ENCODE results near the gene KDM3A. TPM values are rescaled to one million over a fixed set of nuclear protein-coding genes. Genes with fewer than 3 reads are reported as not detected.

KDM3A gene
- total RNA-seq, 8 experiments from 2014 or later: 25.0 to 132 (median 57.8) TPM

- H3K27ac ChIP-seq: no peak overlapping the region
- no peak for ATAC-seq (replicated peaks in 6 of 8)
- whole genome bisulfite sequencing, 10 experiments: 60 to 100% (median 100%) methylated on average over 1 of the region's 1 CpG; no CpG with 5 or more reads in 1 of the 10 experiments
- no peaks in the 10 kb centered on the region for H3K4me1 ChIP-seq (replicated peaks in 1 of 2)
- in situ Hi-C loops (cut with MboI; ENCODE audit: low pct_unique_long_range_greater_than_20kb in 2 of 9, low sequenced_read_pairs in 9 of 9, unreplicated experiment in 9 of 9): no loop called here
- no peak overlapping the region for H3K4me3 ChIP-seq
Observed at GRCh38 chr2:86519349-86519748, 78.2 kb downstream of the KDM3A start.

DNA sequence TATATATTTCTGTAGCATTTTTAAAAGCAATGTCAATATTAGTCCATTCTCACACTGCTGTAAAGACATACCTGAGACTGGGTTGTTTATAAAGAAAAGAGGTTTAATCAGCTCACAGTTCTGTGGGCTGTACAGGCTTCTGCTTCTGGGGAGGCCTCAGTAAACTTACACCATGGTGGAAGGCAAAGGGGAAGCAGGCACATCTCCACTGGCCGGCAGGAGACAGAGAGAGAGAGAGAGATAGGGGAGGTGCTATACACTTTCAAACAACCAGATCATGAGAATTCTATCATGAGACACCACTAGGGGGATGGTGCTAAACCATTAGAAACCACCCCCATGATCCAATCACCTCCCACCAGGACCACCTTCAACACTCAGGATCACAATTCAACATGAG, 79.0 kb downstream of the KDM3A start:
- in situ Hi-C loops (cut with MboI; ENCODE audit: low pct_unique_long_range_greater_than_20kb in 2 of 9, low sequenced_read_pairs in 9 of 9, unreplicated experiment in 9 of 9): no loop called here
- no peak overlapping the region for H3K4me3 ChIP-seq
- WGBS, 10 experiments: 80 to 100% methylated on average over 1 of the region's 1 CpG; no CpG with 5 or more reads in 8 of the 10 experiments
- H3K27ac ChIP-seq: no peak overlapping the region
- H3K4me1 ChIP-seq (replicated peaks in 1 of 2): no peaks in the 10 kb centered on the region
- no peak for ATAC-seq (replicated peaks in 6 of 8)

DNA sequence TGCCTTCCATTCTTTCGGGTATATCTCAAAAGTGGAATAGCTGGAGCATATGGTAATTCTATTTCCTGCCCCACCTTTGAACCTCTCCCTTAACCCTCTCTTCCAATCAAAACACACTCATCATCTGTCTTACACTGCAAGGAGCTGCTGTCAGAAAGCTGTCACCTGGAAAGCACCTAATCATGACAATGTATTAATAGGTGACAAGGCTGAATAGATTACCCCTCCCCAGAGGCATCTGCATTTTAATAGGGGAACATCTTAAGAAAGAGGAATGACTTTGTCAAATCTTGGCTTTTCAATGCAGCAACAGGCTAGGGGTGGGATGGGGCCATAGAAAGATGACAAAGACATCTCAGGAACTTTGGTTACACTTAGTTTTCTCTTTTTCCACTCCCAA, 80.8 kb downstream of the KDM3A start:
- in situ Hi-C loops (cut with MboI; ENCODE audit: low pct_unique_long_range_greater_than_20kb in 2 of 9, low sequenced_read_pairs in 9 of 9, unreplicated experiment in 9 of 9): no loop called here
- 80 to 100% (median 88%) methylated on average over 1 of the region's 1 CpG; no CpG with 5 or more reads in 5 of the 10 experiments for WGBS, 10 experiments
- Histone ChIP-seq H3K4me1 (replicated peaks in 1 of 2) (no peaks in the 10 kb centered on the region), H3K4me3 (no peak overlapping the region), H3K27ac (no peak overlapping the region)
- no peak for ATAC-seq (replicated peaks in 6 of 8)

GRCh38 chr2:86522711-86523110, 81.5 kb downstream of the KDM3A start:
- H3K4me3 ChIP-seq: no peak overlapping the region
- in situ Hi-C loops (cut with MboI; ENCODE audit: low pct_unique_long_range_greater_than_20kb in 2 of 9, low sequenced_read_pairs in 9 of 9, unreplicated experiment in 9 of 9): no loop called here
- no peak for ATAC-seq (replicated peaks in 6 of 8)
- no peaks in the 10 kb centered on the region for H3K4me1 ChIP-seq (replicated peaks in 1 of 2)
- 80 to 100% (median 100%) methylated on average over 1 to 2 of the region's 2 CpGs; no CpG with 5 or more reads in 5 of the 10 experiments for WGBS, 10 experiments
- H3K27ac ChIP-seq: no peak overlapping the region

- no peaks in the 10 kb centered on the region for H3K4me1 ChIP-seq (replicated peaks in 1 of 2)
- H3K27ac ChIP-seq: no peak overlapping the region
- in situ Hi-C loops (cut with MboI; ENCODE audit: low pct_unique_long_range_greater_than_20kb in 2 of 9, low sequenced_read_pairs in 9 of 9, unreplicated experiment in 9 of 9): no loop called here
- WGBS, 10 experiments: 63 to 100% (median 94%) methylated on average over 1 to 4 of the region's 4 CpGs
- ATAC-seq (replicated peaks in 6 of 8): no peak
- no peak overlapping the region for H3K4me3 ChIP-seq
Observed at GRCh38 chr2:86523491-86523890, 82.3 kb downstream of the KDM3A start.

DNA sequence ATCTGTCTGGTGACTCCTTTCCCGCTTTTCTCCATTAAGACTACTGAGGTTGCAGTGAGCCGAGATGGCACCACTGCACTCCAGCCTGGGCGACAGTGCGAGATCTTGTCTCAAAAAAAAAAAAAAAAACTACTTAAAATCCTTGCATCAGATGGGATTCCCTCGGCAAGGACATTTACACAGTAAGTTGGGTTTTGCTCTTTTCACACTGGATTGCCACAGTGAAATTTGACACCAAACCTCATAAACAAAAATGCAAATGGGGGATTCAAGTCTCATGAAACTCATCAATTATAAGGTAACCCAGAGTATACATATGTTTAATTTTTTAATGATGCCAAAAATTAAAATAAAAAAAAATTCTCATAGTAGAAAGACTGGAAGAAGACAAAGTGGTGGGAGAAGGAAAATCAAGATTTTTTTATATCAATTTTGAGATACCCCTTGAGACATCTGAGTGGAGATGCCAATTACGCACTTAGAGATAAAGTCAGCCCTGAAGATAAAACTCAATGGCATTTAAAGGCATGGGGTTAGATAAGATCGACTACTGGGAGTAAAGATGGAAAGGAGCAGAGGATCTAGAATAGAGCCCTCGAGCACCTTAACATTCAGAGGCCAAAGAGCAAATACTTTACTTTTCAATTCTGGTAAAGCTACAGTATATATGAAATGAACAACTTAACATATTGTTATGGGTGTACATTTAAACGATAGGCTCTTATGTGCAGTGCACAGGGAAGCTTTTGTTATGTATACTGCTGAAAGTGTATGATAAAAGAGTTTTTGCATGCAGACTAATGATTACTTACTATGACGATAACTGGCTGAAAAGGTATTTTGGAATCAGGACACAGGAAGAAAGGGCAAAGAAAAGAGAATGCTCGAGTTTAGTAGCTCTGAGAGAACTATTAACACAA, 84.5 kb downstream of the KDM3A start:
- Histone ChIP-seq H3K27ac (no peak overlapping the region), H3K4me1 (replicated peaks in 1 of 2) (no peaks in the 10 kb centered on the region), H3K4me3 (no peak overlapping the region)
- WGBS, 10 experiments: 76 to 95% (median 86%) methylated on average over 4 to 11 of the region's 11 CpGs
- in situ Hi-C loops (cut with MboI; ENCODE audit: low pct_unique_long_range_greater_than_20kb in 2 of 9, low sequenced_read_pairs in 9 of 9, unreplicated experiment in 9 of 9): no loop called here
- ATAC-seq (replicated peaks in 6 of 8): no peak

DNA sequence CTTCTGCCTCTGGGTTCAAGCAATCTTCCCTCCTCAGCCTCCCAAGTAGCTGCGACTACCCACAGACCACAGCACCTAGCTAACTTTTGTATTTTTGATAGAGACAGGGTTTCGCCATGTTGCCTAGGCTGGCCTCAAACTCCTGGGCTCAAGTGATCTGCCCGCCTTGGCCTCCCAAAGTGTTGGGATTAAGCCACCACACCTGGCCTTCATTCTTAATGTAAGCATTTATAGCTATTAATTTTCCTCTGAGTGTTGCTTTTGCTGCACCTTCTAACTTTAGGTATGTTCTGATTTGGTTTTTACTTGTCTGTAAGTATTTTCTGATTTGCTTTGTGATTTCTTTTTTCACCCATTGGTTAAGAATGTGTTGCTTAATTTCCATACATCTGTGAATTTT, 92.4 kb downstream of the KDM3A start:
- ATAC-seq (replicated peaks in 6 of 8): no peak
- in situ Hi-C loops (cut with MboI; ENCODE audit: low pct_unique_long_range_greater_than_20kb in 2 of 9, low sequenced_read_pairs in 9 of 9, unreplicated experiment in 9 of 9): no loop called here
- WGBS, 10 experiments: 88 to 100% (median 95%) methylated on average over 1 to 3 of the region's 3 CpGs; no CpG with 5 or more reads in 3 of the 10 experiments
- Histone ChIP-seq H3K4me1 (replicated peaks in 1 of 2) (no peaks in the 10 kb centered on the region), H3K4me3 (no peak overlapping the region), H3K27ac (no peak overlapping the region)

DNA sequence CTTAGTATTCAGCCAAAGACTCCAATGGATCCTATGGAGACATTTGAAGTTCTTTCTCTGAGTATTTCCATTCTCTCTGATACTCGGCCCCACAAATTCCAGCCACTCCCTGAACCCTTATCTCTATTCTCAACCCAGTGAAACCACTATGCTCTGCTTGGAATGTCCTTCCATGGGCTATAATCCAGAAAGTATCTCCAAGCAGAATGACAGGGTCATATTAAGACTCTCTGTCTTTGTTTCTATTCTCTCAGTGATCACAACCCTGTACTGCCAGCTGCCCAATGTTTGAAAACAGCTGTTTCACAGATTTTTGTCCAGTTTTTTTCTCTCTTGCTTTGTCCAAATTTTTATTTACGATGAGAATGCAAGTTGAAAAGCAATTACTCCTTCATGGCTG, 100.2 kb downstream of the KDM3A start:
- WGBS, 10 experiments: 20 to 100% (median 91%) methylated on average over 1 to 2 of the region's 2 CpGs
- Histone ChIP-seq H3K4me1 (replicated peaks in 1 of 2) (no peaks in the 10 kb centered on the region), H3K27ac (no peak overlapping the region), H3K4me3 (no peak overlapping the region)
- in situ Hi-C loops (cut with MboI; ENCODE audit: low pct_unique_long_range_greater_than_20kb in 2 of 9, low sequenced_read_pairs in 9 of 9, unreplicated experiment in 9 of 9): no loop called here
- peak in 1 of 8 experiments; percentile 35 for ATAC-seq (replicated peaks in 6 of 8)

Other genes with a start within 250 kb of the KDM3A start
- gene IMMT, start 245.9 kb upstream of the KDM3A start, total RNA-seq: 100 to 1,000 TPM in 2 of 8 experiments, 10 to 100 TPM in 6; 55.7 to 137 (median 72.7) TPM
- gene MRPL35, start 241.9 kb upstream of the KDM3A start, total RNA-seq: 10 to 100 TPM; 24.5 to 61.4 (median 38.0) TPM
- gene REEP1, start 103.7 kb upstream of the KDM3A start, total RNA-seq: 10 to 100 TPM in 6 of 8 experiments, 1 to 10 TPM in 1, under 1 TPM in 1; 0.31 to 98.1 (median 41.6) TPM
- gene CHMP3, start 122.1 kb downstream of the KDM3A start, total RNA-seq: 10 to 100 TPM; 26.9 to 68.2 (median 49.6) TPM
- 10 to 100 TPM; 13.5 to 36.2 (median 20.3) TPM for gene RNF103, start 182.5 kb downstream of the KDM3A start, total RNA-seq